OCI-M2 (cell line): ENCODE results near the gene TMEM253.

Experiments
- DNase-seq: peaks from one replicate; lab custom pipeline; 2025; ENCODE audit not compliant: unreplicated experiment; lab: John Stamatoyannopoulos, UW

The TMEM253 gene

DNA sequence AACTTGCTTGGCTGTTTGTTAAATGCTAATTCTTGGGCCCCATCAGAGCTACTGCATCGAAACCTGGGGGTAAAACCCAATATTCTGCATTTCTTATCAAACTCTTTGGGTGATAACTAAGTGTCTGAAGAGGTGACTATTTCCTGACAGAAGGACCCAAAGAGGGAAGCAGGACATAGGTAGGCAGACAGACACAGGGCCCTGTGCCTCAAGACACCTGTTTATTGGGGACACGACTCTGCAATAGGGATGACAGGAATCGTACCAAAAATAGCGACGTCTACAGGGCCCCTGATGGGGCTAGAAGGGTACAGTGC is 11.0 kb upstream of the TMEM253 start:
- no peak for DNase-seq

DNA sequence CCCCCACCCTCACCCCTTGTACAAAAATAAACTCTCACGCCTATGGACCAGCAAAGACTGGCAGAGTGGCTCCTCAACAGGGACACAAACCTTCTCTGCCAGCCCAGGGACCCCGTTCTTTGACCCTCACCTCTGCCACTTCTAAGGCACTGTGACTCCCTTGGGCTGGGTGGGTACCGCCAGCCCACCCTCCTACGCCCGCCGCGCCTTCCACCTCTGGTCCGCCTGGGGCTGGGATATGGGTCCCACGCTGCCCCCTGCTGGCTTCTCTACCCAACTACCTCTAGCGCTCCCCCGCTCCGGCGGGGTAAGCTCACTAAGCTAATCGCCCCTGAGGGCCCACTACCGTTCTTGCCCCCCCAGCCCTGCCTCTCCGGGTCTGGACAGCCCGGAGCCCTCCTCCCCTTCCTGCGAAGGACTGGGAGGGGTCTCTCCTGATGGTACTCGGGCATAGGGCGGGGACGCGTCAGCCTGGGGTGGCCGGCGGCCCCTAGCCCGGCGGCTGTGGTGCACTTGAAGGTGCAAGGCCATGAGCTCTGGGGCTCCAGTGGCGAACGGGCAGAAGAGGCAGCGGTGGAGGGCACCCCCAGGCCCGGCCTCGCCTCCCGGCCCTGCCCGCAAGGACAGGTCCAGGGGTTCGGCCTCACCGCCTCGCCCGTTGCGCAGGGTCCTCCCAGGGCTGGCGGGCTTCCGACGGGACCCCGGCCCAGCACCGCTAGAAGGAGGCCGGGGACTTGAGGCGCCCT is 10.5 kb upstream of the TMEM253 start:
- DNase-seq: no peak

DNA sequence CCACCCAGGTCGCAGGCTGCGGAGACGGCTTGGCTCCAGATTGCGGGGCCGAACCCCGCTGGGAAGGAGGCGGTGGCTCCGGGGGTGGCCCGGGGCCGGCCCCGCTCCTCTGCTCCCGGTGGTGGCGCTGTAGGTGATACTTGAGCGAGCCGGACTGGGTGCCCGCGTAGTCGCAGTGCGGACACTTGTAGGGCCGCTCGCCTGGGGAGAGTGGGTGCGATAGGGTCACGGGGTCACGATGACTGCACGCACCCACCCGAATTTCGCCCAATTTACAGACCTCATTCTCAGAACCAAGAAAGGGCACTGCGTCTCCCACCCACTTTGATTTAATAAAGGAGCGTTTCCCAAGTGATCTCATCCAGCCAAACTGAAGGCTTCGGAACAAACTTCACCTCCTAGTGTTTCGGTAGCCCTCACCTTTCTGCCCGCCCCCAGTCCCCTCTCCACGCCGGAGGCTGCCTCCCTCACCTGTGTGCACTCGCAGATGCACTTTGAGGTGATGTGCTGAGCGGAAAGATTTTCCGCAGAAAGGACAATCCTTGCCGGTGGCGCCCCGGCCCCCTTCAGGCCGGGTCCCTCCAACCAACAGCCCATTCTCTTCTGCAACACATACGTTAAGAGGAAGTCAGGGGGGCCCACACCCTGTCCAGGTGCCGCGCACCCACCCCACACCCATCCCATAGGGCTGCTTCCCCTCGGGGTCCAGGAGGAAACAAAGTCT is 9.8 kb upstream of the TMEM253 start:
- no peak for DNase-seq

DNA sequence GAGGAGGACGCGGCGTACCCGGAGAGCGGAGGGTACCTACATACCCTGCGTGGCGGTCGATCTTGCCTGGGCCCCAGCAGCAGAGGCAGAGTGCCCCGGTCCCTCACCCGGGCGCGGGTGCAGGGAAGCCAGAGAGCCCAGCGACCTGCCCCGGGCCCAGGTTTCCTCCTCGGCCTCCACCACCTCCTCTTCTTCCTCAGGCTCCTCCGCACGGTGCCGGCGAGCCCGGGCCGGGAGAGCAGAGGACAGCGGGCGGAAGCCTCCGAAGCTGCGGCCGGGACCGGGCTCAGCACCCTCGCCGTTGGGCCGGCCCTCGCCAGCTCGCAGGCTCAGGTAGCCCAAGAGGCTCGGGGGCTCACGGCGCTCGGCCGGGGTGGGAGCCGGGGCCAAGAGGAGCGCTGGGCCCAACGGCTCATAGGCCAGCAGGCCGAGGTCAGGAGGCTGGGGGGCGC is 9.0 kb upstream of the TMEM253 start:
- DNase-seq: no peak

DNA sequence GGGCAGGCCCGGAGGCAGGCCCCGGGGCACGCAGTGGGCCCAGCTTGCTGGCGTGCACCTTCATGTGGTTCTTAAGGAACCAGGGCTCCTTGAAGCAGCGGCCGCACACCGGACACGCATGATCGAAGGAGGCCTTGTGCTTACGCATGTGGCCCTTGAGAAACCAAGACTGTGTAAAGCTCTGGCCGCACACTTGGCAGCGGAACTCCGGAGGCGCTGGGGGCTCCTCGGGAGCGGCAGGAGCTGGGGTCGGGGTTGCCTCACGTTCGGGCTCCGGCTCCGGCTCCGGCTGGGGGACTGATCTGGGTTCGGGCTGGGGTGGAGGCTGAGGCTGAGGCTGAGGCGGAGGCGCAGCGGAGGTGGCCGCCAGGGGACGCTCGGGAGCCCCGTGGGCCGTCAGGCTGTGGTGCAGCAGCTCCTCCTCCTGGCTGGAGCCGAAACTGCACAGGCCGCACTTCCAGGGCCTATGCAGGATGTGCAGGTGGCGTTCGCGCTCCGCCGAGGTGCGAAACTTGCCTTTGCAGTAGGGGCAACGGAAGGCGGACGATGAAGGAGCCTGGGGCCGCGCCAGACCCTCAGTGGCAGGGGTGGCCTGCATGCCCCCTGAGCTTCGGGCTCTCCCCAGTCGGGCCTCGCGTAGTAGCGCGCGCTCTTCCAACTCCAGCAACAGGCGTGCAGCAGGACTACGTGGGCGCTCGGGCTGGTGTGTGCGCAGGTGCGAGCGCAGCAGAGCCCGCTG is 8.4 kb upstream of the TMEM253 start:
- DNase-seq: no peak

DNA sequence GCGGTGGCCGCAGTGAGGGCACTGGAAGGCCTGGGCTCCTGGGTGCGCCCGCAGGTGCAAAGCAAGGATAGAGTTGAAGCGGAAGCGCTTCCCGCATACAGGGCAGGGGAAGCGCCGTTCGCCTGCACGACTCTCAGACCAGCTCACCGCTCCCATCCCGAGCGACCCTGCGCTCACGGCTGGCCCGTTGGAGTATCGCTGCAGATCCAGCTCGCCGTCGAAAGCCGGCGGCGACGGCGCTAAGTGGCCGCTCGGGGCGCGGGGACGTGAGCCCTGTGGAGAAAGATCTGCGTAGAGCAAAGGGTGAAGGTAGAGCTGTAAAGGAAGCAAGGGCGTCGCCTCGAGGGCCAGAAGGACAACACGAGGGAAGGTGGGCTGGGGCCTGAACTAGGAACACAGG is 7.8 kb upstream of the TMEM253 start:
- no peak for DNase-seq

DNA sequence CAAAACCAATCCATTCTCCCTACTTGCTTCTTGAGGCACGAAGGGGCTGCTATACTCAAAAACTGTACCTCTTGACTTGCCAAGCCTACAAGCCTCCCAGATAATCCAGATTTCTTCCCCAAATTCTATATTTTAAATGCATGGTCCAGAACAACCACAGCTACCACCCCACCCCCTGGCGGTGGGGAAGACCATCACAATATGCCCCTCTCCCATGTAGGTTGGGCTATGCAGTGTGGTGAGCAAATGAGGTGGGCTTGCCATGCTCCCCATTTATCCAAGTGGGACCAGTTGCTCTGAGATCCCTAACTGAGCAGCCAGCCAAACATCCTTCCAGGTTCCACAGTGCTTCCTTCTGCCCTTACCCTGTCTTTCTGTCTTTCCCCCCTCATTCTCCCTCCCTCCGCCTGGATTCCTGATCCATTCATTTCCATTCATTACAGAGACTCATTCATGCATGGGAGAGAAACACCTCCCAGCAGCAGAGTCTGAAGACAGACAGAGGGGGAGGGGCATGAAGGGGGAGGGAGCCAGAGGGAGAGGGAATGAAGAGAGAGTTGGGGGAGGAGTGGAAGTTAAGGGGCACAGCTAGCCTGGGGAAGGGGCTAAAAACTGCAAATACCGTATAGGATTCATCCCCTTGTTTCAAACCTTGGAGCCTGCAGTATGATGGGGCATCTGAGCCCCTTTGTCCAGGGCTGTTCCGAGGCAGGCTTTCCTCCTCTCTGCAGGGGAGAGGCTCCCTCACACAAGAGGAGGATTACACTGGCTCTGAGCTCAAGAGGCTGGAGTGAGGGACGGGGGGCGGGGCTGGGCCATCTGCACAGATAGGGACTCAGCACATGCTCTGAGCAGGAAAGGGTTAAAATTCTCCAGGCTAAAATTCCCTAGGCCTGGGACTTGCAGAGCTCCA is 6.8 kb upstream of the TMEM253 start:
- no peak for DNase-seq

DNA sequence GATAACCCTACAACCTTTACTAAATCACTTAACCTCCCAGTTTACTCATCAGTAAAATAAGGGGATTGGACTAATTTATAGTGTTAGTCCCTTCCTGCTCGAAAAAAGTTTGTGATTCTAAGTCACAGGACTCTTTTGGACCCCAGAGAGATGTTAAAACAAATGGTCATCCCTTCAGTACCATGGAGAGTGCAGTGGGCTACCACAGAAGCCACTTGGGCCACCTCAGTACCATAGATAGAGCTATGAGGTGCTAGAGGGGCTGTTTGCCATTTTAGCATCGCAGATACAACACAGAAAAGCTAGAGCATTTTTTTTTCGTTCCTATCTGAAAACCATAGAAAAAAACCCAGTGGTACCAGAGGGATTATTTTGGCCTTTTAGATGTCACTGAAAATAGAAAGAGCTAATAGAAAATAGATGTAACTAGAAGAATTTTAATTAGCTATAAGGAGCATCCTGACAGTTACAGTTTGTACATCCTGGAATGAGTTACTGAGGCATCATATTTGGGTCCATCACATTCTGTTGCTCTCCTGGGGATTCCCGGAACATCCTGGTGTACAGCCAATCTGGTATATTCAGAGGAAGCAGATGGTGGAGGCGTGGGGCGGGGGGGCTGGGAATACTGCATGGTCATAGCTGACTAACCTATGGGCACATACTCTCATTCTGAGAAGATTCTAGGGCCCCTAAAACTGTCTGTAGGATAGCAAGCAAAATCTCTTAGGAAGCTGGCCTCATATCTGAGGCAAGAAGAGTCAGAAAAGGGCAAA is 5.2 kb upstream of the TMEM253 start:
- DNase-seq: no peak

DNA sequence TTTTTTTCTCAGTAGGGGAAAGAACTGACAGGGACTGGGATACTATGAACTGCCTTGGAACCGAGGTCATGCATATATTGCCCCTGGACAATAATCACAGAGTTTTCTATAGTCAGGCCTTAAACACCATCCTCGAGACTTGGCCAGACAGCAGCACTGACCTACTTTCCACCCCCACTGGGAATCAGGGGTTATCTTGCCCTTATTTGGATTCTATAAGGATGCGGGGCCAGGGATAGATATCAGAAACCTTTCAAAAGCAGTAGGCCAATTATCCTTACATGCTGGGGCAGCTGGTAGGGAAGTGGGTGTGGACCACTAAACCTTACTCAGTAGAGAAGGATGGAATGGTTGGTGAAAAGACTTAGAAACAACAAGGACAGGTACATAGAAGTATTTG is 4.4 kb upstream of the TMEM253 start:
- no peak for DNase-seq

DNA sequence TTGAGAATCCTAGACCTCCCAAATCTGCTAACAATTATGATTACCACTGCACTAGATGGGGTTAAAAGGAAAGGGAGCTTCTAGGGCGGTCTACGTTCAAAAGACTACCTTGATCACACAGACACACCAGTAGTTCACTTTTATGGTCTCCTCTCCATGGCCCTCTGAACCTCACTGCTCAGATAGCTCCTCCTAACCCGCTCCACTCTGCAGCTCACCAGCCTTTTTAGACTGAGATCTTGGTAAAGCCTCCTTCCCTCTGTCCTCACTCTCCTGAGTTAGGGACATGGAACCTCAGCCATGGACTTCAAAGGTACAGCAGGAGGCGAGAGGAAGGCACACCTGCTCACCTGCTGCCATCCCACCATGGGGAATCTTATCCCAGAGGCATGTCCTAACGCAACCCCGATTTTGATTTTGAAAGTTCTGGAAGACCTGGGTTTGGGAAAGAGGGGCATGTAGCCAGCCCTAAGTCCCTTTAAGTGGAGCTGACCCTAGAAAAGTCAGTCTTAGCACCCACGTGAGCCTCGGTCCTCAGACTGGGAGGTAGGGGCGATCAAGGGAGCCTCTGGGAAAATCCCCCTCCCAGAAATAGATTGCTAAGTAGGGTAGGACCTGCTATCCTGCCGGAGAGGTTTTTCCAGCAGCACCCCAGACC is 3.8 kb upstream of the TMEM253 start:
- DNase-seq: no peak

DNA sequence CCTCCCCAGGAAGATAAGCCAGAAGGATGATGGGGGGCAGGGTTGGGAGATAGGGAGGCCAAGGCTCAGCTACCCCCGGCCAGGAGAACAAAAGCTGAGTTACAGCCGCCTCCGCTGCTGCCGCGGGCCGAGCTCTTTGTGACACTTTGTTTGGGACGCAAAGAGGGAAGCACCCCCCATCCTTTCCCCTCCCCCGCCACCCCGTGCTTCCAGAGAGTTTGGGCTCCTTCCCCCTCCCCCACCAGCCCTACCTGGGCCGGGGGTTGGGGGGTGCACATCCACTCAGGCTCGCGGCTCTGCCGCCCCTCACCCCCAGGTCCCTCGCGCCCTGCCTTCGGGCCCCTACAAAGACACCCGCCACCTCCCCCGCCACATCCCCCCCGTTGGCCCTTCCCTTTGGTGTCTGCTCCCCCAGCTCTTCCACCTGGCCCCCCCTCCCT is 3.2 kb upstream of the TMEM253 start:
- no peak for DNase-seq

DNA sequence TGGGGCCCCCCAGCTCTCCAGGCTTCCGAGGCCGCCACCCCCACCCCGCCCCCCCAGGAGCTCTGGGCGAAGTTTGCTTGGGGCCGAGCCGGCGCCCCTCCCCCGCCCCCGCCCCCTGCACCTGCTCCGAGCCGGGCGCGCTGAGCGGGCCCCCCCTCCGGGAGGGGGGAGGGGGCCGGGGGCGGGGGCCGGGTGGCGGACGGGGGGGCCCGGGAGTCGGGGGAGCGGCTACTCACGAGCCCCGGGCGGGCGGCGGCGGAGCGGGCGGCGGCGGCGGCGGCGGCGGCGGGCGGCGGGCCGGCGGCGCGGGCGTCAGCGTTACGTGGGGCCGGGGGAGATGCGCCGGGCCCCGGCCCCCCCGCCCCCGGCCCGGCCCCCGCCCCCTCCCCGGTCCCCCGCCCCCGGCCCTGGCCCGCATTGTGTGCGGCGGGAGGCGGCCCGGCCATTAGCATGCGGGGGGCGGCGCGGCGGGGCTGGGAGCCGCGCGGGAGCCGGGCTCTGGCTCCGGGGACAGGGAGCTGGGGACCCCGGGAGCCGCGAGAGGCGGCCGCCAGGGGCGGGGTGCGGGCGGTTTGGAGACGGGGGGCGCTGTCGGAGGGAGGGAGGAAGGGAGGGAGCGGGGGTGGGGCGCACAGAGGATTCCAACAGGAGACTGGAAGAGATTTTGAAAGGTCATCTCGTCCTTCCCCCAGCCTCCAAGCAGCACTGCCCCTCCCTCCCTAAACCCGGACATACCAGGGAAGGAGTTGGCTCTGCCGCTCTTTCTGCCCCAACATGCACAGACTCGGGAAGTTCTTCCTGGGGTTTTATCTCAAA is 2.6 kb upstream of the TMEM253 start, which contains the start of gene ZNF219:
ZNF219 (minus strand) TSS at position 580 of the 816 bp plus-strand sequence. CDS start 5,064 bp downstream, outside the sequence.
- no peak for DNase-seq

DNA sequence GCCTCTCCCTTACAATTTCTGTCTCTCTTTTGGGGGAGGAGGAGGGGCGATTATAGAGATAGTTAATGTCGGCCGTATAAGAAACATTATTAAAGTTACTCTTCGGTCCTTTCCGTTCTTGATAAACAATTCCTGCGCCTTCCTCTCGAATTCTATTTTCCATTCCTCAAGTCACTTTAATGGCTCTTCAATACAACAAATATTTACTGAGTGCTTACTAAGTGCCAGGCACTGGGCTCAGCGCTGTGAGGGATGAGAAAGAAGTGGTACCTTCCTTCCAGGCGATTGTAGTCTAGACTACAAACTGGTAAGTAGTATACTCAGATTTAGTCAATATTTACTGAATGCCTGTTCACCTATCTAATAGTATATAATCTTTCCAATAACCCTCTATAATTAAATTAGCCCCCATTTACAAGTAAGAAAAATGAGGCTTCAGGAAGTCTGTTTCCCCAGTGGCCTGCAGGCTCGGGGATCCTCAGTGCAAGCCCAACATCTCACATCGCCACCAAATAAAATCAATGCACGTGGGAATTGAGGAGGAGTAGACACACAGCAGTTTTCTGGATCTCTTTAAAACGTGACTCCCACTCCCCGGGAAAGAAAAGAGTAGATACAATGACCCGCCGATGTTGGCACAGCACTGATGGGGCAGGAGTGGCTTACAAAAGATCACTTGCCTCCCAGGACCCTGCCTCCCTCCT is 1.8 kb upstream of the TMEM253 start:
- DNase-seq: no peak

DNA sequence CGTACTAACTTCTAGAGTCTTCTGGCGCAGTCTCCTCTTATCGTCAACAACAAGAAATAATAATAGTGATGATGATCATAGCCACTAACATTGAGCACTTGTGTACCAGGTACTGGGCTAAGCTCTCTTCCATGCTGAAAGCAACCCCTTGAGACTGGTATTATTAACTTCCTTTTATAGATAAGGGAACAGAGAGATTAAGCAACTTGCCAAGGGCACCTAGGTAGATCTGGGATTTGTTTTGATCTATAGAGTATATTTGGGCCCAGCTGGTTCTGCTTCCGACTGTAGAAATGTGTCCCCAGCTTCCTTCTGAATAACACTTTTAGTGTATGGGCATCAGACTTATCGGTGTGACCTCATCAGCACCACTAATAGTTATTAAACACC is 1.3 kb upstream of the TMEM253 start:
- no peak for DNase-seq

DNA sequence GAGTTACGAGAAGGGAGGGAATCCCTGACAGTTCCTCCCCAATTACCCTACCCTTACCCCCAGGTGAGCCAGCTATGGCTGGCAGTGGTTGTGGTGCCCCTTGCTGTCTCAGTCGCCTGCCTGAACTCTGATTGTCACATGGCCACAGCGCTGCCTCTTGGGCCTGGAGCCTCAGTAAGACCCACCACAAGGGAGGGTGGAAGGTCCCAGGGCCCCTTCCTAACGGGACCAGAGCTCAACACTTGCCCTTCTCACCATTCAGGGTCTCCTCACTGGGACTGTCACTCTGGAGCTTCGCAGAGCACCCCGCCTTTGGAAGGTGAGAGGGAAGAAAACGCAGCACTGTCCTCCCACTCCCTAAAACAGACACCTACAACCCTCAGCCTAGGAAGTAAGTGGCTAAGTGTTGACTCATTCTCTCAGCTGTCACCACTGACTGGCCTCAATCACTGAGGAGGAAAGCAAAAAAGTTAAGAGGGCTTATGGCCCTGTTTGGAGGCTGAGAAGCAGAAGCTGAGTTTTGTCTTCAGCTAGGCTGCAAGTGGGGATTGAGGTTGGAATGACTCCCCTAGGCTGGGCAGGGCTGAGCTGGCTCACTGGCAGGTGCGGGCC is 1.0 kb downstream of the TMEM253 start:
- DNase-seq: no peak

DNA sequence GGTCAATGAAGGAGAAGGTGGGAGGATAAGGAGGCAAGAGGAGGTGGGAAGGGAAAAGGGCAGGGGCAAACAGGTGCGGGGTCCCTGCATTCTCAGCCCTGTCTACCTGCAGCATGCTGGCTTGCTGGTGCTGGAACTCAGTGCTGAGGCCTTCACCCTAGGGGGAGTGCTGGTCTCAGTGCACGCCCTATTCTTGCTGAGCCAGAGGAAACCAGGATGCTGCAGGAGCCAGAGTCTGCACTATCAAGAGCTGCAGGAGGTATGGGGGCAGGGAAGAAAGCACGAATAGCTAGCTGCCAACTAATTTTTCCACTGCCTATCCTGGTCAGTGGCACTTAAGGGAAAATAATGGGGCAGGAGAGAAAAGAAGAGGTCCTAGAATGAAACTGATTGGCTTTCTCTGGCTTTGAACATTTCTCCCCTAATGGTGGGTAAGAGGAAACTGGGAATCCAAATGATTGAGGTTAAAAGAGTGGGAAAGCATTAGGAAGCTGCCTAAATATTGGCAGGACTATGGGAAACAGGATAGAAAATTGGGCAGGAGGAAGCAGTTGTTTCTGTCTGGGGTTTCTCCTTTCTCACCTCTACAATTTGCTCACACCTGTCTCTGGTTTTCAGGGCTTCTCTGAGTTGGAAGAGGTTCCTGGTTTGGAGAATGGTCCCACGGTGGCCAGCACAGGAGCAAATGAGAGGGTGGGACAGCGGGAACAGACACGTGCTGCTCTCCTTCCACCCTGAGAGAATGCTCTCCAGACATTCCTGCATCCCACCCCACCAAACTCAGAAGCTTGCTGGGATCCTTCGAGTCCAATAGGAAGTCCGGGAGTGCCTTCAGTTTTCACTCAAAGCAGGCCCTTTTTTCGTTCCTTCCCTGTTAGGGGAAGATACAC is 1.9 kb downstream of the TMEM253 start:
- DNase-seq: no peak

DNA sequence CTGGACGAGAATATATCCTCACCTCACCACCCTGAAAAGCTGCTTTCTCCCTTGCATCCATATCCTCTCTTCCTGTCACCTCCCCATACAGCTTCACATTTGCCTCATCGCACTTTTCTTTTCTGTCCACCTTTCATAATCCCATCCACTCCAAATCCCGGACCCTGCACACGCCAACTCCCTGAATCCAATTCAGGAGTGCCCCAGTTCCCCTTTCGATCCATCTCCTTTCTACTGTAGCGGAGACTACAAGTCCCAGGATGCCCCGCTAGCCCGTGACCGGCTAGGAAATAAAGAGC is 2.5 kb downstream of the TMEM253 start:
- no peak for DNase-seq
